Thyroid gland (tissue), 4 donors: ENCODE results near the gene HSPA4.
"Not testable (repeated sequence)": the region's sequence is repeated elsewhere in the genome, so short reads cannot be mapped to it uniquely, and the experiment has no call there.

ENCODE experiments used
- CTCF ChIP-seq, 6 experiments: fragments of 200-600 bp in 3 of 6; fragments of 450-650 bp in 3 of 6; sonication (generic) in 3 of 6; IDR thresholded peaks; one replicate each; pipeline ENCODE4 v1.5.1; 2016 to 2019; ENCODE audit warnings: antibody characterized with exemption in 6 of 6, mild to moderate bottlenecking in 2 of 6, inconsistent platforms in 1 of 6, moderate library complexity in 1 of 6
- POLR2A ChIP-seq, 2 donors: fragments of 450-650 bp; IDR thresholded peaks; one replicate each; pipeline ENCODE4 v1.6.1; 2017; ENCODE audit warnings: antibody characterized with exemption in 2 of 2, mild to moderate bottlenecking in 2 of 2, moderate library complexity in 1 of 2

GRCh38 chr5:133019471-133019870 is 32.3 kb upstream of the HSPA4 start:
- TF ChIP-seq POLR2A, CTCF (IDR thresholded peaks at IDR 0.05): not testable (repeated sequence)
